Tibial nerve (tissue), 3 donors: Measurements from ENCODE around the gene LRRC56.

ENCODE experiments used
- CTCF ChIP-seq, 5 experiments: fragments of 200-600 bp in 3 of 5; fragments of 450-650 bp in 2 of 5; sonication (generic) in 3 of 5; IDR thresholded peaks; one replicate each; pipeline ENCODE4 v1.5.1; 2016 to 2019; ENCODE audit warnings: antibody characterized with exemption in 5 of 5, mild to moderate bottlenecking in 3 of 5, moderate library complexity in 2 of 5
- POLR2A ChIP-seq, 2 donors: fragments of 450-650 bp; IDR thresholded peaks; one replicate each; pipeline ENCODE4 v1.6.1; 2017; ENCODE audit warnings: antibody characterized with exemption in 2 of 2, mild to moderate bottlenecking in 2 of 2, moderate library complexity in 2 of 2

DNA sequence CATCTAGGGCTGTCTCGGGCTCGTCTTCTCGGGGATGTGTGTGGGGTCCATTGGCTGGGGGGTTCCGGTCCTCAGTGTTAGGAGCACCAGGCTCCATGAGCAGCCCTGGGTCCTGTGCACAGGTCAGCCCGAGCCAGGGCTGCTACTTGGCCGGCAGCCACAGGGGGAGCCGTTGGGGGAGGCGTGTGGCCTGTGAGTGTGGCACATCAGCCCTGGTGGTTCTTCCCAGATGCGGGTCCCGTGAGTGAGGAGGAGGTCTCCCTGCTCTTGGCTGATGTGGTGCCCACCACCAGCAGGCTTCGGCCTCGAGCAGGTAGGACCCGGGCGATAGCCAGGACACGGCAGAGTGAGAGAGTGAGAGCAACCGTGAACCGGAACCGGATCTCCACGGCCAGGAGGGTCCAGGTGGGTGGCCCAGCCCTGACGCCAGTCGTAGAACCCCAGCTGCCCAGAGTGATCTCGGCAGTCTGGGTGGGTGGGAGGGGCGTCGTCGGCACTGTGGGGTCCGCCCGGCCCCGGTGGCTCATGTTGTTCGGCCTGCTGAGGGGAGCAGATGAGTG, 59.9 kb downstream of the LRRC56 start:
- TF ChIP-seq POLR2A (IDR thresholded peaks at IDR 0.05) = no peak
- no peak for TF ChIP-seq CTCF (IDR thresholded peaks at IDR 0.05)
